Neural cell (in vitro differentiated cells): ENCODE results near the gene DLG5.

Experiments
- EP300 ChIP-seq: fragments of 450-650 bp; conservative IDR thresholded peaks from 2 replicates; pipeline ENCODE4 v1.6.1; 2014; ENCODE audit warnings: antibody characterized with exemption, mild to moderate bottlenecking, moderate library complexity; ENCODE audit not compliant: poor library complexity, severe bottlenecking
- EZH2 ChIP-seq: fragments of 200-600, 300-800 bp; shearing (Covaris generic), sonication (generic); IDR thresholded peaks from 2 replicates; pipeline ENCODE4 v1.6.1; 2014; ENCODE audit warnings: antibody characterized with exemption, low read length, borderline replicate concordance, mild to moderate bottlenecking; ENCODE audit not compliant: insufficient read depth, poor library complexity, severe bottlenecking
- POLR2AphosphoS5 ChIP-seq: IDR thresholded peaks from 2 replicates; pipeline ENCODE4 v1.6.1; 2012
- RAD21 ChIP-seq: fragments of 450-650 bp; conservative IDR thresholded peaks from 2 replicates; pipeline ENCODE4 v1.6.1; 2014; ENCODE audit warnings: antibody characterized with exemption, mild to moderate bottlenecking, moderate library complexity
- SMC3 ChIP-seq: fragments of 450-650 bp; conservative IDR thresholded peaks from 2 replicates; pipeline ENCODE4 v1.6.1; 2014; ENCODE audit warnings: antibody characterized with exemption, mild to moderate bottlenecking, moderate library complexity; ENCODE audit not compliant: poor library complexity
- TAF1 ChIP-seq: IDR thresholded peaks from 2 replicates; pipeline ENCODE4 v1.6.1; 2012; ENCODE audit warnings: low read depth
- TF ChIP-seq, protein P1 (sequence below): fragments of 450-650 bp; IDR thresholded peaks from 2 replicates; pipeline ENCODE4 v1.5.1; 2014; ENCODE audit warnings: antibody characterized with exemption, mild to moderate bottlenecking, moderate library complexity; ENCODE audit not compliant: poor library complexity, severe bottlenecking

DNA sequence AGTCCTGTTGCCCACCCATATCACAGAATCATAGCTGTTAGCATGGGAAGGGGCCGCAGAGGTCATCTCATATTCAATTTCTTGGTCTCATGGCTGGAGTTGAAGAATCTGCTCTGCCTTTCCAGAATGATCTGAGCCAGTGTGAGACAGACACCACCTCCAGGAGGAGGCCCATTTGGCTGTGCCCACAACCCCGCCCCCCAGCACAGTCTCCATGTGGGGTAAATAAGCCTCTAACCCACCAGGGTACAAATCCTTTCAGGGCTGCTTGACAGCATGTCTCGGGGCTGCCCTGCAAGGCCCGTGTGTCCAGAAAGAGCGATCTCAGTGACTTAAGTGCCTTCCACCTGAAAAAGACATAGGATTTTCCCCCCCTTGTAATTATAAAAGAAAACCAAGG lies 137.5 kb downstream of the DLG5 start:
- TF ChIP-seq EP300 (no peak), SMC3 (no peak), POLR2AphosphoS5 (no peak), EZH2 (no peak), RAD21 (no peak), TAF1 (no peak)
- TF ChIP-seq, protein P1, sequence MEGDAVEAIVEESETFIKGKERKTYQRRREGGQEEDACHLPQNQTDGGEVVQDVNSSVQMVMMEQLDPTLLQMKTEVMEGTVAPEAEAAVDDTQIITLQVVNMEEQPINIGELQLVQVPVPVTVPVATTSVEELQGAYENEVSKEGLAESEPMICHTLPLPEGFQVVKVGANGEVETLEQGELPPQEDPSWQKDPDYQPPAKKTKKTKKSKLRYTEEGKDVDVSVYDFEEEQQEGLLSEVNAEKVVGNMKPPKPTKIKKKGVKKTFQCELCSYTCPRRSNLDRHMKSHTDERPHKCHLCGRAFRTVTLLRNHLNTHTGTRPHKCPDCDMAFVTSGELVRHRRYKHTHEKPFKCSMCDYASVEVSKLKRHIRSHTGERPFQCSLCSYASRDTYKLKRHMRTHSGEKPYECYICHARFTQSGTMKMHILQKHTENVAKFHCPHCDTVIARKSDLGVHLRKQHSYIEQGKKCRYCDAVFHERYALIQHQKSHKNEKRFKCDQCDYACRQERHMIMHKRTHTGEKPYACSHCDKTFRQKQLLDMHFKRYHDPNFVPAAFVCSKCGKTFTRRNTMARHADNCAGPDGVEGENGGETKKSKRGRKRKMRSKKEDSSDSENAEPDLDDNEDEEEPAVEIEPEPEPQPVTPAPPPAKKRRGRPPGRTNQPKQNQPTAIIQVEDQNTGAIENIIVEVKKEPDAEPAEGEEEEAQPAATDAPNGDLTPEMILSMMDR = no peak
